KMS-11 (cell line): ENCODE results near the gene UTY.

Experiments
- H2AFZ ChIP-seq: fragments of 200-600 bp; sonication (generic); 2 replicates; pipeline ENCODE4 v1.6.1; 2016; ENCODE audit warnings: antibody characterized with exemption, mixed run types, low read depth
- H3K27ac ChIP-seq: fragments of 200-600 bp; sonication (generic); 2 replicates; pipeline ENCODE4 v1.6.1; 2016; ENCODE audit warnings: mild to moderate bottlenecking, mixed run types
- H3K27me3 ChIP-seq: fragments of 200-600 bp; sonication (generic); 2 replicates; pipeline ENCODE4 v1.6.1; 2017; ENCODE audit warnings: mild to moderate bottlenecking, low read depth, mixed run types, moderate library complexity; ENCODE audit not compliant: insufficient read depth
- H3K36me3 ChIP-seq: fragments of 200-600 bp; sonication (generic); 2 replicates; pipeline ENCODE4 v1.6.1; 2017; ENCODE audit warnings: mild to moderate bottlenecking, mixed run types; ENCODE audit not compliant: insufficient read depth
- H3K4me1 ChIP-seq: fragments of 200-600 bp; sonication (generic); 2 replicates; pipeline ENCODE4 v1.6.1; 2016; ENCODE audit warnings: mild to moderate bottlenecking, low read depth, mixed run types; ENCODE audit not compliant: poor library complexity, severe bottlenecking
- H3K4me2 ChIP-seq: fragments of 200-600 bp; sonication (generic); 2 replicates; pipeline ENCODE4 v1.7.0; 2016; ENCODE audit warnings: mild to moderate bottlenecking, mixed run types
- H3K4me3 ChIP-seq: fragments of 200-600 bp; sonication (generic); IDR thresholded peaks from 2 replicates; pipeline ENCODE4 v1.6.1; 2017; ENCODE audit warnings: low read depth, low read length, mixed read lengths; ENCODE audit not compliant: insufficient read depth
- H3K79me2 ChIP-seq: fragments of 200-600 bp; sonication (generic); 2 replicates; pipeline ENCODE4 v1.6.1; 2016; ENCODE audit warnings: low read depth, mixed run types; ENCODE audit not compliant: insufficient read depth
- H3K9ac ChIP-seq: fragments of 200-600 bp; sonication (generic); 2 replicates; pipeline ENCODE4 v1.6.1; 2016; ENCODE audit warnings: mild to moderate bottlenecking, mixed run types
- H4K20me1 ChIP-seq: fragments of 200-600 bp; sonication (generic); 2 replicates; pipeline ENCODE4 v1.6.1; 2016; ENCODE audit warnings: mild to moderate bottlenecking, mixed run types; ENCODE audit not compliant: insufficient read depth
- CTCF ChIP-seq: fragments of 200-600 bp; sonication (generic); conservative IDR thresholded peaks from 2 replicates; pipeline ENCODE4 v1.6.1; 2017; ENCODE audit warnings: low read depth, mild to moderate bottlenecking, antibody characterized with exemption, low read length, moderate library complexity, mixed read lengths

UTY gene

GRCh38 chrY:13368513-13368845, 111.4 kb downstream of the UTY start:
- Histone ChIP-seq H3K27me3 (no peaks in the 10 kb centered on the region), H3K4me3 (no peak overlapping the region), H3K4me2 (no peak overlapping the region), H3K9ac (no peak overlapping the region), H3K4me1 (no peaks in the 10 kb centered on the region), H4K20me1 (no peaks in the 10 kb centered on the region), H3K79me2 (no peaks in the 10 kb centered on the region), H2AFZ (no peak overlapping the region), H3K27ac (no peak overlapping the region), H3K36me3 (no peaks in the 10 kb centered on the region)
- no peak for TF ChIP-seq CTCF

- Histone ChIP-seq H3K4me2 (no peak overlapping the region), H2AFZ (no peak overlapping the region), H3K27ac (no peak overlapping the region), H3K79me2 (no peaks in the 10 kb centered on the region), H3K4me3 (no peak overlapping the region), H3K27me3 (no peaks in the 10 kb centered on the region), H3K36me3 (no peaks in the 10 kb centered on the region), H3K9ac (no peak overlapping the region), H4K20me1 (no peaks in the 10 kb centered on the region), H3K4me1 (no peaks in the 10 kb centered on the region)
- no peak for TF ChIP-seq CTCF
Measured at GRCh38 chrY:13363641-13364040, 116.2 kb downstream of the UTY start.

- Histone ChIP-seq H3K9ac (no peak overlapping the region), H4K20me1 (no peaks in the 10 kb centered on the region), H3K4me2 (no peak overlapping the region), H3K4me3 (no peak overlapping the region), H3K4me1 (no peaks in the 10 kb centered on the region), H3K27ac (no peak overlapping the region), H3K79me2 (no peaks in the 10 kb centered on the region), H2AFZ (no peak overlapping the region), H3K27me3 (no peaks in the 10 kb centered on the region), H3K36me3 (no peaks in the 10 kb centered on the region)
- no peak for TF ChIP-seq CTCF
Measured at GRCh38 chrY:13362662-13363061, 117.2 kb downstream of the UTY start.

GRCh38 chrY:13361656-13362636, 117.9 kb downstream of the UTY start:
- Histone ChIP-seq H3K4me2 (no peak overlapping the region), H3K79me2 (no peaks in the 10 kb centered on the region), H3K9ac (no peak overlapping the region), H3K4me3 (no peak overlapping the region), H3K4me1 (no peaks in the 10 kb centered on the region), H4K20me1 (no peaks in the 10 kb centered on the region), H2AFZ (no peak overlapping the region), H3K27me3 (no peaks in the 10 kb centered on the region), H3K36me3 (no peaks in the 10 kb centered on the region), H3K27ac (no peak overlapping the region)
- no peak for TF ChIP-seq CTCF
